Fibroblast of pulmonary artery (primary cell): ENCODE results near the gene WDR86.

Experiments used
- DNase-seq: peaks from one replicate; pipeline ENCODE4 v3.0.0-alpha.2; 2010; ENCODE audit warnings: low read depth
- H3K4me3 ChIP-seq: replicated peaks from 2 replicates; pipeline ENCODE4 v1.5.1; 2011; ENCODE audit warnings: low read depth, mild to moderate bottlenecking, control low read depth, low read length, moderate library complexity
- TF ChIP-seq, protein P1 (sequence below): IDR thresholded peaks from 2 replicates; pipeline ENCODE4 v1.5.1; 2011; ENCODE audit warnings: mild to moderate bottlenecking, control low read depth, low read length, inconsistent platforms; ENCODE audit errors: missing control alignments

WDR86 gene

DNA sequence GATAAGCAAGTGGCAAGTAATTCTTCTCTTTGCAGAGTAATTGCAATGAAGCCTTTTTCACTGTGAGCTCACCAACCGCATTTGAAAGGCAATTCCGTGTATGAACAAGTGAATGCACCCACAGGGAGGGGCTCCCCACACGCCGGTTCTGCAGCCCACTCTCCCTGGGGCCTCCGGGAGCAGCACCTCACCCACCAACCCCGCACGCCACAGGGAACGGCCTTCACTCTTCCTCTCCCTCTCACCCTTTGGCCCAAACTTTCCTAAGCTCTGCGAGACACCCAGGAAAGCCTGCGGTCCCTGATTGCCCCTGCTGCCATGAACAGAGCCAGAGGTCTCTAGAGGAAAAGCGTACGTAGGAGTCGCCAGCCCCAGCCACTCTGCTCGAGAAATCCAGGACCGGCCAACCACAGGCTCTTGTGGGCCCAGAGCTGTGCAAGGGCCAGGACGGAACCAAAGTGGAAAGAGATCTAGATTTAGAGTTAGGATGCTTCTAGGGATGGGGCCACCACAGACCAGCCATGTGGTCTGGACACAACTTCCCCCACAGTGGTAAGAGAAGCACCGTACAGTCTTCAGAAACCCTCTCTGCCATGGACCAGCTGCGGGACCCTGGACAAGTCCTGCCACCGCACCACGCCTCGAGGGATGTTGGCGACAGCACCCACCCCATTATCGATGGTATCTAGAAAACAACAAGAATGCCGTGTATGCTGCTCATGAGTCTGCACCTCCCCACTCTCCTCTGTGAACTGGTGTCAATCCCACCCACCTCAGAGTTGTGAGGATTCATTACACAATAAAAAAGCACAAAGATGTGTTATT, 3.6 kb downstream of the WDR86 start:
- DNase-seq: no peak
- H3K4me3 ChIP-seq: no peak overlapping the region
- TF ChIP-seq, protein P1, sequence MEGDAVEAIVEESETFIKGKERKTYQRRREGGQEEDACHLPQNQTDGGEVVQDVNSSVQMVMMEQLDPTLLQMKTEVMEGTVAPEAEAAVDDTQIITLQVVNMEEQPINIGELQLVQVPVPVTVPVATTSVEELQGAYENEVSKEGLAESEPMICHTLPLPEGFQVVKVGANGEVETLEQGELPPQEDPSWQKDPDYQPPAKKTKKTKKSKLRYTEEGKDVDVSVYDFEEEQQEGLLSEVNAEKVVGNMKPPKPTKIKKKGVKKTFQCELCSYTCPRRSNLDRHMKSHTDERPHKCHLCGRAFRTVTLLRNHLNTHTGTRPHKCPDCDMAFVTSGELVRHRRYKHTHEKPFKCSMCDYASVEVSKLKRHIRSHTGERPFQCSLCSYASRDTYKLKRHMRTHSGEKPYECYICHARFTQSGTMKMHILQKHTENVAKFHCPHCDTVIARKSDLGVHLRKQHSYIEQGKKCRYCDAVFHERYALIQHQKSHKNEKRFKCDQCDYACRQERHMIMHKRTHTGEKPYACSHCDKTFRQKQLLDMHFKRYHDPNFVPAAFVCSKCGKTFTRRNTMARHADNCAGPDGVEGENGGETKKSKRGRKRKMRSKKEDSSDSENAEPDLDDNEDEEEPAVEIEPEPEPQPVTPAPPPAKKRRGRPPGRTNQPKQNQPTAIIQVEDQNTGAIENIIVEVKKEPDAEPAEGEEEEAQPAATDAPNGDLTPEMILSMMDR: no peak

DNA sequence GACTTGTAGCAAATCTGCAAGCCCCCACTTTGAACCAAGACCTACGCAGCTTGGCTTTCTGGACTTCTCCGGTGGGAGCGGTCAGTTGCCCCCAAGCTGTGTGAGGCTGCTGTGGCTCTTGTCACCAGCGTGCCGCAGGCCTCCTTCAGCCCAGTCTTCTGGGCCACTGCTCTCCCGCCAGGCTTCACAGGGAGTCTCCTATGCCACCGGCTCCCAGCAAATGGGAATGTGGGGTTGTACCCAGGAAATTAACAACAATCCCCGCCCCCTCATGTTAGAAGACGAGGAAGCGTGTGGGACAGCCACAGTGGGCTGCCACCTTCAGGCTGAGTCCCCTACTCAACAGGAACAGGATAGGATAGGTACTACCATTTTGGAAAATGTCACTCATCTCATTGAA, 4.2 kb downstream of the WDR86 start:
- TF ChIP-seq, protein P1: no peak
- no peak overlapping the region for H3K4me3 ChIP-seq
- no peak for DNase-seq

GRCh38 chr7:151405056-151405455, 4.8 kb downstream of the WDR86 start:
- DNase-seq: no peak
- H3K4me3 ChIP-seq: no peak overlapping the region
- TF ChIP-seq, protein P1: no peak

DNA sequence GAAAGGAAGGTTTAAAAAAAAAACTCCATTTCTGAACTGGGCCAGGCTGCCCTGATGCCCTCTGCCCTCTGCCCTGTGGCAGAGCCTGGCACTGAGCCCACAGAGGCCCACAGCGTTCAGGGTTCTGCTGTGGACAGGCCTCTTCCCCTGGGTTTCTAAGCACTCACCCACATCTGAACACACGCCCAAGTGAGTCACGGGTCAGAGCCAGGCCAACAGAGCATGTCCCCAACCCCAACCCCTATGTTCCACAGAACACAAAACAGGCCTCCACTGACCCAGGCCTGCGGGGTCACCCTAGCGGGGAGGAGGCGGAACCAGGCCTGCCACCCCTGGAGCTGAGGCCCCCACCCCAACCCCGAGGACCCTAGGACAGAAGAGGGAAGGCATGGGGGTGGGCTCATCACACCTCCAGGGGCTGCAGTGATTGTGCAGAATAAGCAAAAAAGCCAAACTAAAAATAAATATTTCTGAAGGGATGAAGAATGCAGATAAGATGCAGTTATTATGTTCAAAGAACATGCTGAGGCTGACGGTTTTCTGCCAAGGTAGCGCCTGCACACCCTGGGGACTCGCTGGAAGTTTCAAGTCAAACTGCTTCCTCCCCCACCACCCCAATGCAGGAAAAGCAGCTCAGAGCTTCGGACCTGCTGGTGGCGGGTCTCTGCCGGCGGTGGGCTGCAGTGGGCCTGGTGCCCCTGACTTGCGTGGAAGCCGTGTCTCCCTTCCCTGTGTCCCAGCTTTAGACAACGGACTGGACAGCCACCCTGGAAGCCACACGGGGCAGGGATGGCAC, 5.4 kb downstream of the WDR86 start:
- H3K4me3 ChIP-seq: no peak overlapping the region
- TF ChIP-seq, protein P1: no peak
- DNase-seq: no peak

DNA sequence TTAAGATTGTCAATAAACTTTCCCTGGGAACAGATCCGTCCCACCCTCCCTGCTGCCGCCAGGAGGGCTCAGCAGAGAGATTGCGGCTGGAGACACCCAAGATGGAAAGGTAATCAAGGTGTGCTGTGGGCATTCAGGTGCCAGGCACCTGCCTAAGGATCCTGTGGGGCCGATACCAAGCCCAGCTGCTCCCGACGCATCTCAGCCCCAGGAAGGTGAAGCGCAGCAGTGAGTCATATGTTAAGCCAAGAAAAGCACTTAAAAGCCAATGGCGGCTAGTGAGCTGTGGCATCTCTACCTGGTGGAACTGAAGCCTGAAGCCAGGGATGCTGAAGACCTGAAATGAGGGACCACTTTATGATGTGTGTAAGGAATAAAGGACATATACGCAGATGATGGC, 6.1 kb downstream of the WDR86 start:
- DNase-seq: no peak
- TF ChIP-seq, protein P1: no peak
- no peak overlapping the region for H3K4me3 ChIP-seq

- no peak for DNase-seq
- no peak overlapping the region for H3K4me3 ChIP-seq
- TF ChIP-seq, protein P1: no peak
Observed at GRCh38 chr7:151402029-151402835, 7.6 kb downstream of the WDR86 start.
